GM12878 (cell line): Measurements from ENCODE around the gene SLC39A5. TPM values are rescaled to one million over a fixed set of nuclear protein-coding genes. Genes with fewer than 3 reads are reported as not detected.

Source experiments
- ATAC-seq: fragments of 200-7000 bp; cut with Tn5 transposase; 3 replicates; pipeline ENCODE4 v1.9.1; 2020; ENCODE audit warnings: mild to moderate bottlenecking, moderate library complexity
- BruUV-seq: library from RNA; stranded (reverse); fragments of 400-500 nt; replicated peaks from 2 replicates; lab custom pipeline; 2021; lab: Mats Ljungman, UMichigan
- CTCF ChIA-PET: fragments of 300-600 bp; sonication (Branson Sonifier 250); formaldehyde crosslinking; extraction: SDS; loops from one replicate; lab custom pipeline; 2021; ENCODE audit warnings: inconsistent platforms; lab: Yijun Ruan, JAX
- POLR2A ChIA-PET: fragments of 350-600 bp; formaldehyde crosslinking; extraction: SDS; loops from one replicate; lab custom pipeline; 2021; ENCODE audit warnings: inconsistent platforms; lab: Charles Lee
- RAD21 ChIA-PET: fragments of 300-600 bp; sonication (Branson Sonifier 250); formaldehyde crosslinking; loops from one replicate; lab custom pipeline; 2023; ENCODE audit warnings: antibody characterized with exemption; ENCODE audit not compliant: unreplicated experiment; lab: Charles Lee
- SMC1A ChIA-PET: fragments of 300-600 bp; sonication (Branson Sonifier 250); formaldehyde crosslinking; loops from one replicate; lab custom pipeline; 2023; ENCODE audit not compliant: unreplicated experiment, uncharacterized antibody; lab: Charles Lee
- DNase-seq: peaks from one replicate; pipeline ENCODE4 v3.0.0-alpha.2; 2011; ENCODE audit warnings: low read depth, low spot score
- FAIRE-seq: peaks from 3 replicates; lab custom pipeline; 2011; peaks lifted over from hg19 to GRCh38; lab: Jason Lieb, UNC
- H2AFZ ChIP-seq: 2 replicates; pipeline ENCODE4 v1.6.0; 2011; ENCODE audit warnings: low read depth, low read length, control low read depth; ENCODE audit not compliant: control insufficient read depth
- H3K27ac ChIP-seq: 2 replicates; pipeline ENCODE4 v1.5.1; 2011; ENCODE audit warnings: control low read depth; ENCODE audit not compliant: control insufficient read depth, insufficient read depth
- H3K27me3 ChIP-seq, 2 experiments: replicated peaks in 1 of 2; 2 replicates each; pipeline versions ENCODE4 v1.6.0 to v1.6.1; 2011; ENCODE audit warnings: low read length in 1 of 2; ENCODE audit not compliant: control insufficient read depth in 2 of 2, insufficient read depth in 2 of 2
- H3K36me3 ChIP-seq, 2 experiments: 2 replicates each; pipeline ENCODE4 v1.5.1; 2011; ENCODE audit warnings: low read length in 1 of 2; ENCODE audit not compliant: control insufficient read depth in 2 of 2, insufficient read depth in 2 of 2
- H3K4me1 ChIP-seq: 2 replicates; pipeline ENCODE4 v1.6.1; 2011; ENCODE audit warnings: mild to moderate bottlenecking, low read length, moderate library complexity, mixed read lengths; ENCODE audit not compliant: control insufficient read depth, insufficient read depth
- H3K4me2 ChIP-seq: 2 replicates; pipeline ENCODE4 v1.6.0; 2011; ENCODE audit warnings: control low read depth; ENCODE audit not compliant: control insufficient read depth, insufficient read depth
- H3K4me3 ChIP-seq: fragments of 200-600 bp; sonication (generic); 2 replicates; pipeline ENCODE4 v1.5.1; 2016
- H3K79me2 ChIP-seq: 2 replicates; pipeline ENCODE4 v1.6.0; 2011; ENCODE audit warnings: low read length; ENCODE audit not compliant: control insufficient read depth, insufficient read depth
- H3K9ac ChIP-seq: 2 replicates; pipeline ENCODE4 v1.8.0; 2011; ENCODE audit warnings: low read length, control low read depth, mixed read lengths; ENCODE audit not compliant: control insufficient read depth, insufficient read depth
- H3K9me3 ChIP-seq: replicated peaks from 3 replicates; pipeline ENCODE4 v1.5.1; 2011; ENCODE audit warnings: mild to moderate bottlenecking, low read length; ENCODE audit not compliant: control insufficient read depth, insufficient read depth
- H4K20me1 ChIP-seq: 2 replicates; pipeline ENCODE4 v1.6.0; 2011; ENCODE audit not compliant: control insufficient read depth, insufficient read depth
- BCL11A ChIP-seq: IDR thresholded peaks from 2 replicates; pipeline ENCODE4 v1.6.1; 2011; ENCODE audit warnings: low read depth, low read length
- CBX3 ChIP-seq: fragments of 200-600 bp; sonication (generic); IDR thresholded peaks from 2 replicates; pipeline ENCODE4 v1.6.1; 2016; ENCODE audit warnings: low read depth, borderline replicate concordance
- GATAD2B ChIP-seq: fragments of 450-650 bp; conservative IDR thresholded peaks from 2 replicates; pipeline ENCODE4 v1.6.1; 2017; ENCODE audit warnings: low read depth, mild to moderate bottlenecking, moderate library complexity
- HDAC2 ChIP-seq: fragments of 200-600 bp; sonication (generic); IDR thresholded peaks from 2 replicates; pipeline ENCODE4 v1.6.1; 2017
- JUND ChIP-seq: IDR thresholded peaks from 2 replicates; pipeline ENCODE4 v1.6.1; 2012; ENCODE audit warnings: low read depth, mild to moderate bottlenecking, low read length, improper control_type of control experiment, moderate library complexity
- NR2F1 ChIP-seq: fragments of 450-650 bp; conservative IDR thresholded peaks from 2 replicates; pipeline ENCODE4 v1.6.1; 2017; ENCODE audit warnings: mild to moderate bottlenecking
- PAX8 ChIP-seq: fragments of 450-650 bp; IDR thresholded peaks from 2 replicates; pipeline ENCODE4 v1.6.1; 2017; ENCODE audit warnings: mild to moderate bottlenecking, moderate library complexity
- POLR2A ChIP-seq: IDR thresholded peaks from 2 replicates; pipeline ENCODE4 v1.6.1; 2011; ENCODE audit warnings: low read depth, mild to moderate bottlenecking, low read length
- POLR2AphosphoS5 ChIP-seq: IDR thresholded peaks from 2 replicates; pipeline ENCODE4 v1.6.1; 2011; ENCODE audit warnings: mild to moderate bottlenecking, low read length, inconsistent platforms
- RFX5 ChIP-seq: IDR thresholded peaks from 2 replicates; pipeline ENCODE4 v1.6.1; 2011; ENCODE audit warnings: low read depth, low read length, improper control_type of control experiment
- SPI1 ChIP-seq: IDR thresholded peaks from 2 replicates; pipeline ENCODE4 v1.6.1; 2011; ENCODE audit warnings: low read depth, mild to moderate bottlenecking, low read length, moderate library complexity, borderline replicate concordance; ENCODE audit not compliant: insufficient read depth
- TCF3 ChIP-seq: IDR thresholded peaks from 2 replicates; pipeline ENCODE4 v1.6.1; 2012; ENCODE audit warnings: low read depth, mild to moderate bottlenecking, low read length, borderline replicate concordance; ENCODE audit not compliant: insufficient read depth
- YY1 ChIP-seq: IDR thresholded peaks from 2 replicates; pipeline ENCODE4 v1.6.1; 2011; ENCODE audit warnings: low read depth, mild to moderate bottlenecking, low read length
- WGBS: methylation state at CpG from one replicate; pipeline ENCODE4 v1.1.6; 2016; ENCODE audit warnings: low lambda C conversion rate; ENCODE audit not compliant: insufficient replicate concordance, insufficient coverage; ENCODE audit errors: missing lambda C conversion rate; 5-methylcytosine and 5-hydroxymethylcytosine counted together
- in situ Hi-C: fragments of 300-500 bp; cut with MboI; formaldehyde crosslinking; loops from 9 replicates; pipeline ENCODE4 v1.14.3; 2018; ENCODE audit warnings: mixed read lengths
- intact Hi-C: fragments of 100-400 bp; cut with micrococcal nuclease; formaldehyde crosslinking; loops from one replicate; pipeline ENCODE4 v1.14.2; 2022; ENCODE audit not compliant: unreplicated experiment
- polyA plus RNA-seq, 11 experiments: library from polyadenylated mRNA; depleted of rRNA in 4 of 11; unstranded in 6 of 11; stranded (reverse) in 5 of 11; fragments of >200 nt; fragmentation: Nextera tagmentation in 4 of 11; fragmentation: Illumina TruSeq in 1 of 11; extraction: Ambion mirVana in 4 of 11; extraction: Trizol in 1 of 11; gene quantifications; 1 replicate in 1 of 11; 2 replicates in 10 of 11; pipeline versions ENCODE4 v1.2.1 to v1.2.3, GENCODE V29; 2011 to 2016; ENCODE audit warnings: inconsistent platforms in 2 of 11, missing spikeins in 2 of 11, low read depth in 1 of 11
- total RNA-seq, 4 experiments: library from RNA; depleted of rRNA in 3 of 4; stranded (reverse); fragments of >200 nt in 3 of 4; fragmentation: Illumina TruSeq in 1 of 4; extraction: Trizol in 1 of 4; gene quantifications; 2 replicates each; pipeline versions ENCODE4 v1.2.1 to v1.2.3, GENCODE V29; 2013 to 2021
- TF ChIP-seq, protein P1 (sequence below): IDR thresholded peaks from 2 replicates; pipeline ENCODE4 v1.6.1; 2011; ENCODE audit warnings: borderline replicate concordance, low read depth, mild to moderate bottlenecking, moderate library complexity, low read length; ENCODE audit not compliant: insufficient read depth, poor library complexity, severe bottlenecking

SLC39A5 gene
- total and polyA plus RNA-seq, 10 of the 15 experiments (the other 5 are each of a cell fraction or from before 2014, with no cell fraction given): 0.15 to 0.56 (median 0.15) TPM; not detected in 7

GRCh38 chr12:56260380-56260779, 30.5 kb downstream of the SLC39A5 start:
- no peak overlapping the region for H3K27ac ChIP-seq
- ChIA-PET SMC1A (no interaction called here), CTCF (interaction anchor here (0.9 to 1.4 kb wide), 2 partner anchors 18 to 69 kb away, joined by 3 to 5 read pairs; no protein-coding TSS in a partner anchor), POLR2A (no interaction called here), RAD21 (no interaction called here)
- peaks cover 11% of the 10 kb centered on the region for H3K79me2 ChIP-seq
- no peaks in the 10 kb centered on the region for H3K9me3 ChIP-seq
- TF ChIP-seq HDAC2 (no peak), BCL11A (no peak), CBX3 (no peak), POLR2AphosphoS5 (no peak), JUND (no peak), GATAD2B (no peak), YY1 (no peak), SPI1 (no peak), RFX5 (no peak), NR2F1 (no peak), TCF3 (no peak), PAX8 (no peak), POLR2A (no peak)
- TF ChIP-seq, protein P1, sequence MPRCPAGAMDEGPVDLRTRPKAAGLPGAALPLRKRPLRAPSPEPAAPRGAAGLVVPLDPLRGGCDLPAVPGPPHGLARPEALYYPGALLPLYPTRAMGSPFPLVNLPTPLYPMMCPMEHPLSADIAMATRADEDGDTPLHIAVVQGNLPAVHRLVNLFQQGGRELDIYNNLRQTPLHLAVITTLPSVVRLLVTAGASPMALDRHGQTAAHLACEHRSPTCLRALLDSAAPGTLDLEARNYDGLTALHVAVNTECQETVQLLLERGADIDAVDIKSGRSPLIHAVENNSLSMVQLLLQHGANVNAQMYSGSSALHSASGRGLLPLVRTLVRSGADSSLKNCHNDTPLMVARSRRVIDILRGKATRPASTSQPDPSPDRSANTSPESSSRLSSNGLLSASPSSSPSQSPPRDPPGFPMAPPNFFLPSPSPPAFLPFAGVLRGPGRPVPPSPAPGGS: no peak
- WGBS: 86% methylated on average over 8 of the region's 8 CpGs
- H3K4me2 ChIP-seq: no peak overlapping the region
- FAIRE-seq (no peak), ATAC-seq (no peak), DNase-seq (no peak)
- H3K27me3 ChIP-seq: no peaks in the 10 kb centered on the region
- H2AFZ ChIP-seq: no peak overlapping the region
- no peak overlapping the region for H3K4me3 ChIP-seq
- peaks cover 7% of the 10 kb centered on the region for H3K4me1 ChIP-seq
- in situ Hi-C loops: no loop called here
- peaks cover 1 to 7% of the 10 kb centered on the region in 2 experiments for H3K36me3 ChIP-seq
- no peaks in the 10 kb centered on the region for H4K20me1 ChIP-seq
- no peak overlapping the region for H3K9ac ChIP-seq
- intact Hi-C loops: loop anchor here (10.0 kb wide), 1 partner anchor 204 kb away; the partner anchor contains the start of gene SPRYD4
- BruUV-seq: no TSS peak
